Stimulated activated naive CD4-positive, alpha-beta T cell (primary cell): Measurements from ENCODE around the gene ACOX1.
A peak's percentile ranks its signal among the peaks of the same experiment; 100 is the strongest.

ENCODE experiments used
- DNase-seq, 6 experiments: peaks; one replicate each; lab custom pipeline; 2025; lab: John Stamatoyannopoulos, UW

The ACOX1 gene

DNA sequence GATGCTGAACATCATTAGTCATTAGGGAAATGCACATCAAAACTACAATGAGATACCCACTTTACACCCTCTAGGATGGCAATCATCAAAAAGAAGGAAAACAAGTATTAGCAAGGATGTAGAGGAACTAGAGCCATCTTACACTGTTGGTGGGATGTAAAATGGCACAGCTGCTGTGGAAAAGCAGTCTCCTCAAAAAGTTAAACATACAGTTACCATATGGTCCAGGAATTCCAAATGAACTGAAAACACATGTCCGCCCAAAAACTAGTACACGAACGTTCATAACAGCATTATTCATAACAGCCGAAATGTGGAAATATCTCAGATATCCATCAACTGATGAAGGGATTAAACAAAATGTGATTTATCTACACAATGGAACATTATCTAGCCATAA, 45.2 kb downstream of the ACOX1 start:
- DNase-seq: no peak

- no peak for DNase-seq
Measured at GRCh38 chr17:75932852-75933251, 46.1 kb downstream of the ACOX1 start.

- no peak for DNase-seq
Measured at GRCh38 chr17:75931062-75931461, 47.9 kb downstream of the ACOX1 start.

DNA sequence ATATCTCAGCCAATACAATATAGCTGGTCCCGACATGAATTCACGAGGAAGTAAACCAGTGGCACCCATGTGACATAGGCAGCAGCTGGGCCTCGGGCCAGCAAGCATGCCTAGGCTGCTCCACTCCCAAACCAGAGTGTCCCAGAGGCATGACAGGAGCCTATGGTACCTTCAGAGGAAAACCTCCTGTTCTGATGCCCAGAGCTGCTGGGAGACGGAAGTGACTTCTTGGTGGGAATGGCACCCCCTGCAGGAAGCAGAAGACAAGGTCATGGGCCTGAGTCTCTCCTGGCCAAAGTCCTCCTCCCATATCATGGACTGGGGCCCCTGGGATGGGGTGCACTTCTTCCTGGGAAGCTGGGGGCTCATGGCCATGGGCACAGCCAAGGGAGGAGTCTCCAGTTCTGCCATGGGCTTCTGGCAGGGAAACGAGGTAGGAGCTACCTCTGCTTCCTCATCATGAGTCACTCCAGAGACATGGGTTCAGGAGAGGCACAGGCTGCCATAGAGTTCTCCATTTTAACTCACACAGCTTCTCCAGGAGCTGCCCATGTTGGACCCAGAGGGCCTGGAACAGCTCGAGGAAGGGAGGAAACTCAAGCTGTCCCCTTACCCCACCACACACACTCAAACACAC, 51.6 kb downstream of the ACOX1 start:
- DNase-seq: no peak

DNA sequence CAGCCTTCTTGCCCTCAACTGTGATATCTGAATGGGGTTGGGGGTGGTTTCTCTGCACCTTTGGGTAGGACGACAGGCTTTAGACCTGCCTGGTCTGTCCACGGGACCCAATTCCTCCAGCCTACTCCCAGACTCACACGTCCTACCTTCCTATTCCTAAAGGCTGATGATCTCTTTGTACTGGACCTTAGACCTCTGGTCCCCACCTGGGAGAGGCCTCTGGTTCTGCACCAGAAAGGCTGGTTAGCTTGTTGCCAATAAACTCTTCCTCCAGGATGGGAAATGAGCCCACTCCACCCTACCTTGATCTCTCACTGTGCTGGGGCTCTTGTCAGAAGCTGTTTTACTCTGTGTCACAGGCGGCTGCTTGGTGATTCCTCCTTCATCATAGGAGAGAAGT, 52.5 kb downstream of the ACOX1 start:
- DNase-seq: no peak

GRCh38 chr17:75925912-75926311, 53.1 kb downstream of the ACOX1 start:
- no peak for DNase-seq

- no peak for DNase-seq
Measured at GRCh38 chr17:75925103-75925502, 53.9 kb downstream of the ACOX1 start.

- no peak for DNase-seq
Measured at GRCh38 chr17:75922963-75923874, 55.7 kb downstream of the ACOX1 start.

DNA sequence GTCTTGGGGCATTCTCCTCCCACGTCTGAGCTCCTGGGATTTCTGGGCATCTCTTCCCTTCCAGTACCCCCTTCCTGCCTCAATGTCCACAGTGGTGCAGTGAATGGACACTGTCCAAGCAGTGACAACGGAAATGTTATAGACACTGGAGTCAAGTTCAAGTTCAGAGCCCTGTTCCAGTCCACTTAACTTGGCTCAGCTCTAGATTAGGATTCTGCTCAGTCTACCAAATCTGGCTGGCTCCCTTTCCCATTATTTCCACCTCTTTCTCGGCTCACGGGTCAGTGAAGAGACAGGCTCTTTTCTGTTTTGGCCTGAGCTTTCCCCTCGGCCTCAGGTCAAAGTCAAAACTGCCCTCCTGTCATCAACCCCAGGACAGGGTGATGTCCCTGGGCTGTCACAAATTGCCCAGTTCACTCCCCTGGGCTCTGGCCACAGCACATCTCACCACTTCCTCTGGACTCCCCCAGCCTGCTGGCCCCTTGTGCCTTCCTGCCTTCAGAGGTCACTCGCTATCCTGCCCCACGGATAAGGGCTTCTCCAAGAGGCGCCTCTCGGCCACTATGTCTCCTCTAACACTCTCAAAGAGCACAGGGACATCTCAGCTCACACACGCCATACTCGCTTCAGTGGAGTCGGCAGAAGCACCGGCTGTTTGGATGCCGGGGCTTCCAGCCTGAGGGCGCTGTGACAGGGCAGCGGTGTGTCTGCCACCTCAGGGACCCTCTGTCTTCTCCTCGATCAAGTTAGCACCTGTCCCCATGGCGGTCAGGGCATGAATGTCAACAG, 56.6 kb downstream of the ACOX1 start:
- DNase-seq: no peak

- DNase-seq: no peak
Measured at GRCh38 chr17:75921596-75921995, 57.4 kb downstream of the ACOX1 start.

- DNase-seq: no peak
Measured at GRCh38 chr17:75920045-75920560, 58.9 kb downstream of the ACOX1 start.

- no peak for DNase-seq
Measured at GRCh38 chr17:75919611-75920010, 59.4 kb downstream of the ACOX1 start.

GRCh38 chr17:75917917-75918445, 61.0 kb downstream of the ACOX1 start:
- no peak for DNase-seq

- no peak for DNase-seq
Measured at GRCh38 chr17:75917141-75917916, 61.6 kb downstream of the ACOX1 start.

DNA sequence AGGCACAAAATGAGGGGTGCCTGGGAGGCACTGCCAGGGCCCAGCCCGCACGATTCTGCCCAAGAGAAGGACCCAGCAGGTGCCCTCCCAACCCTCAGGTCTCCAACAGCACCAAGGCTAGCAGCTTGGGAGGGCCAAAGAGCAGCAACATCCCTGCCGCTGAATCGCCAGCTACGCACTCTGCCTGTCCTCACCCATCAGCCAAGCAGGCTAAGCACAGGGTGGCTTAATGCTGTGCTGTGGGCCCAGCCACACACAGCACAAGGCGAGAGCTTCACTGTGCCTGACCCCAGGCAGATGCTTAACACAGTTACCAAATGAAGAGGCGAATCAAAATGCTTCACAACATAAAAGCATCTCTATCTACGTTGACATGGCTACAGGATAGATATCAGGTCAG, 63.7 kb downstream of the ACOX1 start:
- no peak for DNase-seq

- DNase-seq: no peak
Measured at GRCh38 chr17:75914643-75915267, 64.2 kb downstream of the ACOX1 start.

GRCh38 chr17:75913537-75914210, 65.3 kb downstream of the ACOX1 start:
- DNase-seq: no peak

DNA sequence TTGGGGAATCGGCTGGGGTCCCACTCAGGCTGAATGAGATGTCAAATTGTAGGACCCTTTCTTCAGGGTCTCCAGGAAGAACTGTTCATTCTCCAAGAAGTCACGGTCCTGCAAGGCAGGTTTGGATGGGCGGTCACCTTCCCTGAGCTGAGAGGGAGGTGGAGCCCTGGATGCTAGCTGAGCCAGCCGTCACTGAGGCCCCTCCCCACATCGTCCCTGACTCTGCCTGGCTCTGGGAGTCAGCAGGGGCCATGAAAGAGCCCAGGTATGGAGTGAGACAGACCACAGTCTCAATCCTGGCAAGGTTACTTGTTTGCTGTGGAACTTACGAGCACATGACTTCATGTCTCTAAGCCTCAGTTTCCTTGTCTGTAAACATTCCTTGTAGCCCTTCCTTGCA, 68.3 kb downstream of the ACOX1 start:
- no peak for DNase-seq

DNA sequence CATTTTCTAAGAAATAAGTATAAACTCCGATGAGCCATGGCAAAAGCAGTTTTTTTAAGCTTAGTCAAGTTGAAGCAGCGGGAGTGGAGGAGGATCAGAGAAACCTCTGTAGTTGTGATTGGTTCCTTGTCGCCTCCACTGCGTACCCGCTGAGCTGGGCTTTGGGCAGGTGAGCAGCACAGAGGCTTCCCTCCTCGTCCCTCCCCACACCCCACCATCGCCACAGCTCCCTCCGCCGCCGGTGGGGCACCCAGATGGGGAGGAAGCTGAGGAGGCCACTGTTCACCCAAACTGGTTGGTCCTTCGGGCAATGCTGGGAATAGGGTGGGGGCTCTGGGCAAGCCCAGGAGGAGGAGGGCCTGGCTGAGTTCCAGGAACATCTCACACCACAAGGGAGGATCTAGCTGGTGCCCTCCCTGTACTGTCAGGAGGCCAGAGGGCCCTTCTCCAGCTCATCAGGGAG, 69.1 kb downstream of the ACOX1 start:
- DNase-seq: peak in 1 of 6 experiments; percentile 7
